ENCODE measurements around the gene ETS2. TPM values are rescaled to one million over a fixed set of nuclear protein-coding genes. Genes with fewer than 3 reads are reported as not detected.

ETS2 gene
- total and polyA plus RNA-seq, 5 experiments from 2014 or later, result 4.7 to 14.8 (median 6.6) TPM

GRCh38 chr21:38798081-38798480 is 7.6 kb upstream of the ETS2 start:
- ATAC-seq (no peak), DNase-seq (no peak)
- Mint-ChIP-seq H3K9me3 (no peaks in the 10 kb centered on the region), H3K27me3 (peaks cover 0 to 4% (median 1%) of the 10 kb centered on the region in 5 donors), H3K4me3 (no peak overlapping the region), H3K36me3 (no peaks in the 10 kb centered on the region), H3K4me1 (no peaks in the 10 kb centered on the region), H3K27ac (no peak overlapping the region)
- POLR2A ChIA-PET, result no interaction called here

GRCh38 chr21:38798481-38798882 is 7.2 kb upstream of the ETS2 start:
- Mint-ChIP-seq H3K27ac (no peak overlapping the region), H3K4me3 (no peak overlapping the region), H3K36me3 (no peaks in the 10 kb centered on the region), H3K27me3 (peaks cover 0 to 4% (median 1%) of the 10 kb centered on the region in 5 donors), H3K9me3 (no peaks in the 10 kb centered on the region), H3K4me1 (no peaks in the 10 kb centered on the region)
- POLR2A ChIA-PET, result no interaction called here
- ATAC-seq, result no peak
- DNase-seq, result no peak

GRCh38 chr21:38800046-38800758 is 5.5 kb upstream of the ETS2 start:
- peaks cover 0 to 4% (median 1%) of the 10 kb centered on the region in 5 donors for H3K27me3 Mint-ChIP-seq
- no peak overlapping the region for H3K4me3 Mint-ChIP-seq
- H3K4me1 Mint-ChIP-seq, result peaks cover 2 to 8% (median 5%) of the 10 kb centered on the region in 4 donors
- no peaks in the 10 kb centered on the region for H3K36me3 Mint-ChIP-seq
- DNase-seq (no peak), ATAC-seq (no peak)
- H3K27ac Mint-ChIP-seq, result no peak overlapping the region
- POLR2A ChIA-PET, result no interaction called here
- H3K9me3 Mint-ChIP-seq, result no peaks in the 10 kb centered on the region

DNA sequence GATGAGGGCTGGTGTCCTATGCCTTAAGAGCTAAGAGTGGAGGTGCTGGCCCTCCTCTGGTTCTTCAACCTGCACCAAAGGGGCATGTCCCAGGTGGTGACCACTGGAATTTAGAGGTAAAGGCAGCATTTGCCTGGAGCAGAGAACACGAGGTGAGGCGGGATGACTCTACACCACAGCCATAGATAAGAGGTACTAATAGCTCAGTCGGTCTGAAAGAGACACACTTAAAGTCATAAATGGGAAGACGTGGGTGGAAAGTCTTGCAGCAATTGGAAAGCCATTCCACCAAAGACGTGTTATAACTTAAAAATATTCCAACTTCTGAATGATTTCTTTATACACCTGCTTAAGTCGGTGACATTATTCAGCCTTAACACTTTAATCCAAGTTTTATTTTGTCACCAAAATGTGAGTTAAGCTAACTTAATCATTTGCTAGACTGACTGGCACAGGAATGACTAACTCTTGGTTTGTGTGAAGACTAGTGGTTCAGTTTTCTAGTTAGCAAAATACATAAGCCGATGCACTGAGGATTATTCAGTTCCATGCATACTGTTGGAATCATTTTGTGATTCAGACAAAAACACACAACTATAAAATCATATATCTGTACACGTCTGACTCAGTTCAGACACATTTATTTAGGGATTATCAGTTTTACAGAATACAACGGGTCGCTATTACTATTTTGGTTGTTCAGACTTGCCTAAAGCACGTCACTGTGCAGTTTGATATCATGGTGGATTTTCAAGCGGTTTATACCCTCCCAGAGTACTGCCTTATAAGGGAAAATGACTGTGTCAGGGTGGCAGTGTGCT is 4.6 kb upstream of the ETS2 start:
- peaks cover 0 to 2% (median 1%) of the 10 kb centered on the region in 5 donors for H3K27me3 Mint-ChIP-seq
- H3K4me3 Mint-ChIP-seq, result peak overlapping the region in 1 of 10 donors; percentile 16
- H3K27ac Mint-ChIP-seq, result no peak overlapping the region
- DNase-seq (no peak), ATAC-seq (no peak)
- H3K4me1 Mint-ChIP-seq, result peaks cover 2 to 8% (median 5%) of the 10 kb centered on the region in 4 donors
- no peaks in the 10 kb centered on the region for H3K36me3 Mint-ChIP-seq
- POLR2A ChIA-PET, result no interaction called here
- H3K9me3 Mint-ChIP-seq, result no peaks in the 10 kb centered on the region

- DNase-seq, result no peak
- peaks cover 5 to 17% (median 15%) of the 10 kb centered on the region in 4 donors for H3K4me1 Mint-ChIP-seq
- no peaks in the 10 kb centered on the region for H3K9me3 Mint-ChIP-seq
- H3K4me3 Mint-ChIP-seq, result no peak overlapping the region
- no peak overlapping the region for H3K27ac Mint-ChIP-seq
- H3K36me3 Mint-ChIP-seq, result no peaks in the 10 kb centered on the region
- ATAC-seq, result no peak
- H3K27me3 Mint-ChIP-seq, result peaks cover 0 to 2% (median 0%) of the 10 kb centered on the region in 5 donors
- POLR2A ChIA-PET, result no interaction called here
Observed at GRCh38 chr21:38802050-38803026, 3.4 kb upstream of the ETS2 start.

- Mint-ChIP-seq H3K4me1 (peaks cover 10 to 25% (median 23%) of the 10 kb centered on the region in 4 donors), H3K27me3 (peaks cover 0 to 2% (median 0%) of the 10 kb centered on the region in 5 donors), H3K9me3 (no peaks in the 10 kb centered on the region), H3K36me3 (no peaks in the 10 kb centered on the region), H3K27ac (peak overlapping the region in 1 of 10 donors; percentile 27), H3K4me3 (peak overlapping the region in 3 of 10 donors; percentile 8 to 38 (median 14))
- DNase-seq (no peak), ATAC-seq (no peak)
- POLR2A ChIA-PET, result interaction anchor here (0.9 kb wide), 1 partner anchor 35 kb away, joined by 4 read pairs; no protein-coding TSS in a partner anchor
Observed at GRCh38 chr21:38803075-38803660, 2.6 kb upstream of the ETS2 start.

DNA sequence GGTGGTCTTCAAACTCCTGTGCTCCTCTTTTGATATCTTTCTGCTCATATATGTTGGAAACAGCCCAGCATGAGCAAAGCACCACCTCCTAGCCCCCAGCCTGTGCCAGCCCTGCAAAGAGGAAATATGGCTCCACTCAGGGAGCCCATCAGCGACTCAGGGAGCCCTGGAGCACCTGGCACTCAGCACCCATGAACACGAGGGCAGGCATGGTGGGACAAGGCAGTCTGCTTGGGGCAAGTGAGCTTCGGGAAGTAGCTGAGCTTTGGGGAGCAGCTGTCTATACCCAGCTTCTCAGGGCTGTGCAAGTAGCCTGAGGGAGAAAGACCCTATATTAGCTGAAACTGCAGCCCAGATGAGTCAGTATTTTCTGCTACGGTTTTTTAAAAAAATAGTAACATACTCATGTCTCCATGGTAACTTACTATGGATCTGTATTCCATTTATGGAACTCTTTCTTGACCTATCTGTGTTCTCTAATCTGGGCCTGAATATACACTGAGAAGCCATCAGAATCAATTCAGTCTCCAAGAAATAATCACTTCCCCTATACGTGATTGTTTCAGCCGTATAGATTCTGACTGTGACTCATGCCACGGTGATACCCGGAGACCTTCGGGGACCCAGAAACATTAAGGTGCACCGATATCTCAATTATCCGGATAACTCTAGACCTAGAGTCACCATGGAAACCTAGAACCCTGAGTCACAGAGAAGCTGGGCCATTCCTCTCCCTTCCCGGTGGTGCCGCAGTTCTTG is 1.5 kb upstream of the ETS2 start:
- no peak for ATAC-seq
- peak overlapping the region in 8 of 10 donors; percentile 15 to 85 (median 47) for H3K27ac Mint-ChIP-seq
- H3K4me3 Mint-ChIP-seq, result peak overlapping the region; percentile 75 to 94 (median 86)
- POLR2A ChIA-PET, result interaction anchor here (0.6 to 0.9 kb wide), 2 partner anchors 36 to 38 kb away, joined by 3 to 4 read pairs; no protein-coding TSS in a partner anchor
- no peaks in the 10 kb centered on the region for H3K9me3 Mint-ChIP-seq
- H3K4me1 Mint-ChIP-seq, result peaks cover 13 to 34% (median 32%) of the 10 kb centered on the region in 4 donors
- H3K36me3 Mint-ChIP-seq, result no peaks in the 10 kb centered on the region
- peak in 1 of 10 donors; percentile 15 for DNase-seq
- no peaks in the 10 kb centered on the region for H3K27me3 Mint-ChIP-seq

DNA sequence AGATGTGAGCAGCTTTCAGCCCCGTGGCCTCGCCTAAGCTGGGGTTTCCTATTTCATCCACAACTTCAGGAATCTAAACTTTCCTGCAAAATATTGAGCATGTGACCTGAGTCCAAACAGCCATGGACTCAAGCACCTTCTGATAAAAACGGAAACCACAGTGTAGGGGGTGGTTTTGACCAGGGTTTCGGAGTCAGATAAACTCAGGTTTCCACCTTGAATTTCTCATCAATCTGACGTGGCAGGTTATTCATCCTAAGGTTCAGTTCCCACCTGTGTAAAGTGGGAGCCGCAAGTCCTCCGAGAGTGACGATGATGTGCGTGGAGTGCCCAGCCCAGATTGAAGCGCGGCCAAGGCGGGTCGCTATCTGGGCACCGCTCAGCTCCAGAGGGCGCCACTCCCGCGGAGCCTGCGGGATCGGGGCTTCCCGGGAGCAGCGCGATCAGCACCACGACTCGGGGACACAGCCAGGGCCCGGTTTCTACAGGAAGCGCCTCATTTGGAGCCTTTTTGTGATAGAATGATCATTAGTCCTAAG is 871 bp upstream of the ETS2 start:
- Mint-ChIP-seq H3K27me3 (no peaks in the 10 kb centered on the region), H3K9me3 (no peaks in the 10 kb centered on the region), H3K36me3 (peaks cover 0 to 1% (median 0%) of the 10 kb centered on the region in 3 donors), H3K4me1 (peaks cover 13 to 37% (median 33%) of the 10 kb centered on the region in 4 donors), H3K27ac (peak overlapping the region in 8 of 10 donors; percentile 15 to 85 (median 60)), H3K4me3 (peak overlapping the region; percentile 75 to 94 (median 86))
- ATAC-seq (peak; percentile 11 to 29), DNase-seq (peak in 2 of 10 donors; percentile 15 to 30)
- POLR2A ChIA-PET, result interaction anchor here (0.6 to 0.9 kb wide), 2 partner anchors 38 kb away, joined by 3 read pairs; no protein-coding TSS in a partner anchor

- Mint-ChIP-seq H3K36me3 (peaks cover 0 to 16% (median 4%) of the 10 kb centered on the region in 3 donors), H3K4me1 (peaks cover 13 to 41% (median 36%) of the 10 kb centered on the region in 4 donors), H3K4me3 (peak overlapping the region; percentile 78 to 92 (median 88)), H3K9me3 (no peaks in the 10 kb centered on the region), H3K27me3 (no peaks in the 10 kb centered on the region), H3K27ac (peak overlapping the region; percentile 62 to 91 (median 80))
- peak; percentile 60 to 71 for ATAC-seq
- peak; percentile 8 to 75 (median 42) for DNase-seq
- POLR2A ChIA-PET, result interaction anchor here (0.7 kb wide), 1 partner anchor 122 kb away, joined by 3 read pairs; no protein-coding TSS in a partner anchor
Observed at GRCh38 chr21:38806153-38806941, 618 bp downstream of the ETS2 start.

DNA sequence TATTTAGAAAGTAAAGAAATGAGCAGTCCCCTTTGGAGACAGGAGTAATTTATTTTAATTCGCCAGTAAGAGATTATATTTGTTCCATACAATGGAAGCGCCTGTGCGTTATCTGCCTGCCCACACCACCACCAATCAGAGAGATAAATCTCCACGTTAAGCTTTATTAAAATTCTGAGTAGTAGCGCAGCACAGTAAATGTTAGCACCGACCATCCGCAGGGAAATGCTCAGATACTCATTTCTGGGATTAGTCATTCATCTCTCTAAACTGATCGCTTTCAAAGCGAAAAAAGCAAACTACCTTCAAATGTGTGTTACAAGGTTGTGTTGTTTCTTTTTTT is 1.2 kb downstream of the ETS2 start:
- H3K9me3 Mint-ChIP-seq, result no peaks in the 10 kb centered on the region
- H3K27me3 Mint-ChIP-seq, result no peaks in the 10 kb centered on the region
- H3K36me3 Mint-ChIP-seq, result peaks cover 0 to 22% (median 6%) of the 10 kb centered on the region in 3 donors
- peak in 1 of 10 donors; percentile 5 for DNase-seq
- peak overlapping the region; percentile 78 to 92 (median 88) for H3K4me3 Mint-ChIP-seq
- POLR2A ChIA-PET, result interaction anchor here (0.6 kb wide), 1 partner anchor 45 kb away, joined by 3 read pairs; no protein-coding TSS in a partner anchor
- H3K4me1 Mint-ChIP-seq, result peaks cover 13 to 41% (median 36%) of the 10 kb centered on the region in 4 donors
- H3K27ac Mint-ChIP-seq, result peak overlapping the region; percentile 62 to 91 (median 80)
- no peak for ATAC-seq
